Left ventricle myocardium inferior (tissue), 1 donor: ENCODE results near the gene FLT3. TPM values are rescaled to one million over a fixed set of nuclear protein-coding genes. Genes with fewer than 3 reads are reported as not detected.

Experiments used
- DNase-seq: peaks from one replicate; pipeline ENCODE4 v3.0.0-alpha.2; 2020
- H3K27ac ChIP-seq: fragments of 200-600 bp; replicated peaks from 2 replicates; pipeline ENCODE4 v1.8.0; 2021
- H3K27me3 ChIP-seq: fragments of 200-600 bp; 2 replicates; pipeline ENCODE4 v1.8.0; 2021; ENCODE audit warnings: low read depth
- H3K36me3 ChIP-seq: fragments of 200-600 bp; 2 replicates; pipeline ENCODE4 v1.8.0; 2021
- H3K4me1 ChIP-seq: fragments of 200-600 bp; 2 replicates; pipeline ENCODE4 v1.8.0; 2021
- H3K4me3 ChIP-seq: fragments of 200-600 bp; 2 replicates; pipeline ENCODE4 v1.8.0; 2021; ENCODE audit warnings: mild to moderate bottlenecking, moderate library complexity
- H3K9me3 ChIP-seq: fragments of 200-600 bp; replicated peaks from 2 replicates; pipeline ENCODE4 v1.8.0; 2021
- CTCF ChIP-seq: fragments of 200-600 bp; IDR thresholded peaks from 2 replicates; pipeline ENCODE4 v1.8.0; 2021; ENCODE audit warnings: antibody characterized with exemption, mild to moderate bottlenecking, borderline replicate concordance
- intact Hi-C: fragments of 100-400 bp; cut with micrococcal nuclease; formaldehyde crosslinking; loops from one replicate; pipeline ENCODE4 v1.11.0; 2022
- total RNA-seq: library from RNA; stranded (reverse); fragmentation: NEBNext Ultra II Directional; extraction: Animal tissue kit (Norgen Biotek cat#: 25700); gene quantifications from one replicate; pipeline ENCODE4 v1.2.1, GENCODE V29; 2021
- donor health status: DM: no; HTN: yes; CAD: no; lungs with severe emphysema.

FLT3 gene
- total RNA-seq, 1 donor from 2014 or later, result 0.05 TPM

DNA sequence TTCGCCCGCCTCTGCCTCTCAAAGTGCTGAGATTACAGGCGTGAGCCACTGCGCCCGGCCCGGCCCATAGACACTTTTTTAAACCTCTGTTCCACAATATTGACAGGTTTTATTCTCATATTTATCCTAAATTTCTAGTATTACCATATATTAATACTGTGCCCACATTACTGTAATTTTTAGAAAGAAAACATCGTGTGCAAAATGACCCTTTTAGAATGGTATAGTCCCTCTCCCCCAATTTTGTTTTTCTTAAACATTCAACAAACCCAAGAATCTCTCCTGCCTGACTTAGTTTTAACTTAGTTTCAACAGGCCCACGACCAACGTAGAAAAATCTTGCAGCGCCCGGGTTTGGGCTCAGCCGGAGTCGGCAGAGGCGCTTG, 140.4 kb downstream of the FLT3 start:
- no peaks in the 10 kb centered on the region for H3K36me3 ChIP-seq
- peak overlapping the region; percentile 58 for H3K4me3 ChIP-seq
- H3K27me3 ChIP-seq, result peaks cover 100% of the 10 kb centered on the region
- intact Hi-C loops, result no loop called here
- no peak for TF ChIP-seq CTCF
- no peak overlapping the region for H3K27ac ChIP-seq
- no peaks in the 10 kb centered on the region for H3K9me3 ChIP-seq
- no peak for DNase-seq
- peaks cover 21% of the 10 kb centered on the region for H3K4me1 ChIP-seq

- no peaks in the 10 kb centered on the region for H3K9me3 ChIP-seq
- H3K27ac ChIP-seq, result no peak overlapping the region
- no peak overlapping the region for H3K4me3 ChIP-seq
- intact Hi-C loops, result no loop called here
- H3K27me3 ChIP-seq, result peaks cover 99% of the 10 kb centered on the region
- DNase-seq, result no peak
- H3K4me1 ChIP-seq, result peaks cover 34% of the 10 kb centered on the region
- no peaks in the 10 kb centered on the region for H3K36me3 ChIP-seq
- no peak for TF ChIP-seq CTCF
These were observed 143.6 kb downstream of the FLT3 start for GRCh38 chr13:27956576-27957300.

GRCh38 chr13:27955014-27955591, 145.3 kb downstream of the FLT3 start:
- H3K9me3 ChIP-seq, result peaks cover 6% of the 10 kb centered on the region
- peaks cover 99% of the 10 kb centered on the region for H3K27me3 ChIP-seq
- DNase-seq, result no peak
- peak overlapping the region; percentile 62 for H3K4me3 ChIP-seq
- no peak for TF ChIP-seq CTCF
- intact Hi-C loops, result no loop called here
- H3K27ac ChIP-seq, result no peak overlapping the region
- no peaks in the 10 kb centered on the region for H3K36me3 ChIP-seq
- H3K4me1 ChIP-seq, result peaks cover 23% of the 10 kb centered on the region

DNA sequence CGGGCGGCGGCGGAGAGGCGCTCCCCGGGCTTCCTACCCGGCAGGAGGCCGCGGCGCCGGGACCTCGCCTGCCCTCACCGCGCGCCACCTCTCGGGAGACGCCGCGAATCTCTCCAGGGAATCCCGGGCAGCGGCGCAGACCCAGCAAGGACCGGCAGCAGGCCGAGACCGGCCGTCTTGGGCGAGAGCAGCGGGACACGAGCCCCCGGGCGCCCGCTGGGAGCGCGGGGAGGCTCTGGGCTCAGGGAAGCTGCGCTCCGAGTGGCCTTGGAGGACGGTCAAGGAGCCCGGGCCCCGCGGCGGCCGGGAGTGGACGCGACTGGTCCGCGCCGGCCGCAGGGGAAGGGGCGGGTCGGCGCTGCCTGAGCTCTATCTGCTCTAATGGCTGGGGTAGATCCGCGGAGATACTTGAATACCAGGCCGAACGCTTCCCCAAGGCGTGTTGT, 145.9 kb downstream of the FLT3 start:
- no peak for DNase-seq
- H3K27me3 ChIP-seq, result peaks cover 99% of the 10 kb centered on the region
- H3K4me1 ChIP-seq, result peaks cover 17% of the 10 kb centered on the region
- H3K9me3 ChIP-seq, result peaks cover 9% of the 10 kb centered on the region
- H3K36me3 ChIP-seq, result no peaks in the 10 kb centered on the region
- intact Hi-C loops, result no loop called here
- peak overlapping the region; percentile 62 for H3K4me3 ChIP-seq
- H3K27ac ChIP-seq, result no peak overlapping the region
- TF ChIP-seq CTCF, result no peak

DNA sequence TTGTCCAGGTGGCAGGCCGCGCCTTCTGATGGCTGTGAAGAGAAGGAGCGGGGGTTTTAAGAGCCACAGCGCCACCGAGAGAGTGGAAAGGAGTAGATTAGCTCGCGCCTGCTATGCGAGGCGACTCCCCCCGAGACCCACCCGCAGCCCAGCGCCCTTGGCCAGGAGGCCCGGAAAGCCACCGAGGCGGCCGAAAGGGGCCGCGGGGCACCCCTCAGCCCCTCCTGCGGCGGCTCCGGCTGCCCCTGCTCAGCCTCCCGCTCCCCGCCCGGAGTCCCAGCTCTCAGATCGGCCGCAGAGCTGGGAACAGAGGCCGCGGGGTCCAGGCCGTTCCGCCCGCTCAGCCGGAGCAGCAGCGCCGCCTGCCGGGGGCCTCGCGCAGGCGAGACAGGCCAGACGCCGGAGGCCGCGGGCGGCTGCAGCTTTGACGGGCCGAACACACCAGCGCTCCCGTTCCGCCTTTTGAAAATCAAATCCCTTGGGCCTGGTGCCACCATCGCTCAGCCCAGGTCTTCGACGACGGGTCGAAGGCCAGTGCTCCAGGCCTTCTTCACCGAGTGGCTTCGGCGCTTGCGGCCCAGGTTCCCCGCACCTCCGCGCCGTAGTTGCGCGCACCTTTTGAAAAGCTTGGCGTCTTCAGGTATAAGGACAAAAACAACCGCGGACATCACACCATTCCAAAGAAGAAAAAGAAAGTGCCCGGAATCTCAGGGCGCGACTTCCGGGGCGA, 146.5 kb downstream of the FLT3 start:
- Histone ChIP-seq H3K27me3 (peaks cover 99% of the 10 kb centered on the region), H3K4me3 (peak overlapping the region; percentile 62), H3K27ac (no peak overlapping the region), H3K36me3 (no peaks in the 10 kb centered on the region), H3K4me1 (peaks cover 13% of the 10 kb centered on the region), H3K9me3 (peaks cover 9% of the 10 kb centered on the region)
- TF ChIP-seq CTCF, result peak; percentile 83
- peak; percentile 68 for DNase-seq
- intact Hi-C loops, result no loop called here

Other genes with a start within 250 kb of the FLT3 start
- not detected for gene PDX1, start 180.6 kb downstream of the FLT3 start, total RNA-seq
- gene CDX2, start 131.3 kb downstream of the FLT3 start, total RNA-seq, result not detected
- gene URAD, start 111.9 kb downstream of the FLT3 start, total RNA-seq, result not detected
- 9.6 TPM for gene PAN3, start 38.0 kb upstream of the FLT3 start, total RNA-seq